ENCODE data around the gene FGFRL1. TPM values are rescaled to one million over a fixed set of nuclear protein-coding genes. Genes with fewer than 3 reads are reported as not detected.

Gene FGFRL1
- total RNA-seq, 1 donor from 2014 or later = 5.2 TPM

DNA sequence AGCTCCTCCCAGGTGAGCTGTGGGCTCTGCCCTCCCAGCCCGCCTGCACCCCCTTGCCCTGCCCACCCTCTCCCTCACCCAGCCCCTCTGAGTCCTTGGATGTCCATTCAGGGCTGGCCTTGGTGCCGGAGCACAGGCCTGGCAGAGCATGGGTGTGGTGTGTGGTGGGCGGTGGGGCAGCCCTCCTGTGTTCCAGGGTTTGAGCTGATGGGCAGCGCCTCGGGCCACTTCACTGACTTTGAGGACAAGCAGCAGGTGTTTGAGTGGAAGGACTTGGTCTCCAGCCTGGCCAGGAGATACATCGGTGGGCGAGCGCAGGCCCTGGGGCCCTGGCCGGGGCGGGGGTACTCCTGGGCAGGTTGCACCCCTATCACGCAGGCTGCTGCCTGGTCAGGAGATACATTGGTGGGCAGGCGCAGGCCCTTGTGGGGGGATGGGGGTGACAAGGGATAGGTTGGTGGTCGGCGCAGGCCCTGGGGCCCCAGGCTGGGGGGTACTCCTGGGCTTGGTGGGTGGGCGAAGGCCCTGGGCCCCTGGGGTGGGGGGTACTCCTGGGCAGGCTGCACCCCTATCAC, 10.7 kb upstream of the FGFRL1 start:
- TF ChIP-seq, protein P1, sequence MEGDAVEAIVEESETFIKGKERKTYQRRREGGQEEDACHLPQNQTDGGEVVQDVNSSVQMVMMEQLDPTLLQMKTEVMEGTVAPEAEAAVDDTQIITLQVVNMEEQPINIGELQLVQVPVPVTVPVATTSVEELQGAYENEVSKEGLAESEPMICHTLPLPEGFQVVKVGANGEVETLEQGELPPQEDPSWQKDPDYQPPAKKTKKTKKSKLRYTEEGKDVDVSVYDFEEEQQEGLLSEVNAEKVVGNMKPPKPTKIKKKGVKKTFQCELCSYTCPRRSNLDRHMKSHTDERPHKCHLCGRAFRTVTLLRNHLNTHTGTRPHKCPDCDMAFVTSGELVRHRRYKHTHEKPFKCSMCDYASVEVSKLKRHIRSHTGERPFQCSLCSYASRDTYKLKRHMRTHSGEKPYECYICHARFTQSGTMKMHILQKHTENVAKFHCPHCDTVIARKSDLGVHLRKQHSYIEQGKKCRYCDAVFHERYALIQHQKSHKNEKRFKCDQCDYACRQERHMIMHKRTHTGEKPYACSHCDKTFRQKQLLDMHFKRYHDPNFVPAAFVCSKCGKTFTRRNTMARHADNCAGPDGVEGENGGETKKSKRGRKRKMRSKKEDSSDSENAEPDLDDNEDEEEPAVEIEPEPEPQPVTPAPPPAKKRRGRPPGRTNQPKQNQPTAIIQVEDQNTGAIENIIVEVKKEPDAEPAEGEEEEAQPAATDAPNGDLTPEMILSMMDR (IDR thresholded peaks at IDR 0.05; ENCODE audit: unreplicated experiment) = no peak
- Mint-ChIP-seq H3K4me1 (ENCODE audit: unreplicated experiment) (no peaks in the 10 kb centered on the region), H3K27me3 (ENCODE audit: unreplicated experiment) (peaks cover 26% of the 10 kb centered on the region), H3K36me3 (ENCODE audit: low read depth, unreplicated experiment) (no peaks in the 10 kb centered on the region), H3K9me3 (ENCODE audit: unreplicated experiment) (no peaks in the 10 kb centered on the region), H3K27ac (ENCODE audit: unreplicated experiment) (no peak overlapping the region), H3K4me3 (ENCODE audit: unreplicated experiment) (no peak overlapping the region)
- no peak for DNase-seq (ENCODE audit: low spot score)

DNA sequence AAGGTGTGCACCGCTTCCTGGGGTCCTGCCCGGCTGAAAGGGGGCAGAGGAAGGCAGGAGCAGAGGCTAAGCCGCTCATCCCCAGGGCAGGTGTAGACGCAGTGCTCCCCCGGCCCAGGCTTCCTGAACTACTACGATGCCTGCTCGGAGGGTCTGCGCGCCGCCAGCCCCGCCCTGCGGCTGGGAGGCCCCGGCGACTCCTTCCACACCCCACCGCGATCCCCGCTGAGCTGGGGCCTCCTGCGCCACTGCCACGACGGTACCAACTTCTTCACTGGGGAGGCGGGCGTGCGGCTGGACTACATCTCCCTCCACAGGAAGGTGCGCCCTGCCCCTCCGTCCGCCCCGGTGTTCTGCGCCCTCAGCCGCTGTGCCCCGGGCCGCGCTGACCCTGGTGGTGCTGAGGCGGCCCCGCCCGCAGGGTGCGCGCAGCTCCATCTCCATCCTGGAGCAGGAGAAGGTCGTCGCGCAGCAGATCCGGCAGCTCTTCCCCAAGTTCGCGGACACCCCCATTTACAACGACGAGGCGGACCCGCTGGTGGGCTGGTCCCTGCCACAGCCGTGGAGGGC, 9.8 kb upstream of the FGFRL1 start:
- TF ChIP-seq, protein P1 (IDR thresholded peaks at IDR 0.05; ENCODE audit: unreplicated experiment) = no peak
- Mint-ChIP-seq H3K27me3 (ENCODE audit: unreplicated experiment) (peaks cover 30% of the 10 kb centered on the region), H3K27ac (ENCODE audit: unreplicated experiment) (no peak overlapping the region), H3K4me3 (ENCODE audit: unreplicated experiment) (no peak overlapping the region), H3K4me1 (ENCODE audit: unreplicated experiment) (no peaks in the 10 kb centered on the region), H3K9me3 (ENCODE audit: unreplicated experiment) (no peaks in the 10 kb centered on the region), H3K36me3 (ENCODE audit: low read depth, unreplicated experiment) (no peaks in the 10 kb centered on the region)
- DNase-seq (ENCODE audit: low spot score) = no peak

DNA sequence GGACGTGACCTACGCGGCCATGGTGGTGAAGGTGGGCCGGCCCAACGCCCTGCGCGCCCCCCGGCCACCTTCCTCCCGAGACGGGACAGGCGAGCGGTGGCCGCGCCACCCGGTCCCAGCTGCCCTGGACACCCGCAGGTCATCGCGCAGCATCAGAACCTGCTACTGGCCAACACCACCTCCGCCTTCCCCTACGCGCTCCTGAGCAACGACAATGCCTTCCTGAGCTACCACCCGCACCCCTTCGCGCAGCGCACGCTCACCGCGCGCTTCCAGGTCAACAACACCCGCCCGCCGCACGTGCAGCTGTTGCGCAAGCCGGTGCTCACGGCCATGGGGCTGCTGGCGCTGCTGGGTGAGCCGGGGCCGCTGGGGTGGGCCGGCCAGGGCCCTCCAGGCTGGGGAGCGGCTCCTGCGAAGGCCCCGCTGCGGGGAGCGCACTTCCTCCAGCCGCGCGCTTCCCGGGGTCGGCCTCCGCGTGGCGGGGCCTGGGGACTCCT, 9.2 kb upstream of the FGFRL1 start:
- Mint-ChIP-seq H3K27me3 (ENCODE audit: unreplicated experiment) (peaks cover 32% of the 10 kb centered on the region), H3K27ac (ENCODE audit: unreplicated experiment) (no peak overlapping the region), H3K4me1 (ENCODE audit: unreplicated experiment) (no peaks in the 10 kb centered on the region), H3K4me3 (ENCODE audit: unreplicated experiment) (no peak overlapping the region), H3K9me3 (ENCODE audit: unreplicated experiment) (no peaks in the 10 kb centered on the region), H3K36me3 (ENCODE audit: low read depth, unreplicated experiment) (no peaks in the 10 kb centered on the region)
- DNase-seq (ENCODE audit: low spot score) = no peak
- TF ChIP-seq, protein P1 (IDR thresholded peaks at IDR 0.05; ENCODE audit: unreplicated experiment) = no peak

DNA sequence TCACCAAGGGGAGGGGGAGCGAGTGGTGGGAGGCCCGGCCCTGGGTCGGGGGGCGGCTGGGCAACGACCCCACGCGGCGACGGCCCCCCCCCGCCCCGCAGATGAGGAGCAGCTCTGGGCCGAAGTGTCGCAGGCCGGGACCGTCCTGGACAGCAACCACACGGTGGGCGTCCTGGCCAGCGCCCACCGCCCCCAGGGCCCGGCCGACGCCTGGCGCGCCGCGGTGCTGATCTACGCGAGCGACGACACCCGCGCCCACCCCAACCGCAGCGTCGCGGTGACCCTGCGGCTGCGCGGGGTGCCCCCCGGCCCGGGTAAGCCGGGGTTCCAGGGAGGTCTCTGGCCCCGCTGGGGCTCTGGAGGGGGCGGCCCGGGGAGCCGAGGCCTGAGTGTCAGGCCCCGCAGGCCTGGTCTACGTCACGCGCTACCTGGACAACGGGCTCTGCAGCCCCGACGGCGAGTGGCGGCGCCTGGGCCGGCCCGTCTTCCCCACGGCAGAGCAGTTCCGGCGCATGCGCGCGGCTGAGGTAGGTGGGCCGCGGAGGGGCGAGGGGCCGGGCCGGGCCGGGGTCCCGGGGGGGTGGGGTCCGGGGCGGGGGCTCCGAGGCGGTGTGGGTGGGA, 8.7 kb upstream of the FGFRL1 start:
- H3K36me3 Mint-ChIP-seq (ENCODE audit: low read depth, unreplicated experiment) = no peaks in the 10 kb centered on the region
- H3K27ac Mint-ChIP-seq (ENCODE audit: unreplicated experiment) = no peak overlapping the region
- H3K4me3 Mint-ChIP-seq (ENCODE audit: unreplicated experiment) = no peak overlapping the region
- H3K27me3 Mint-ChIP-seq (ENCODE audit: unreplicated experiment) = peaks cover 36% of the 10 kb centered on the region
- DNase-seq (ENCODE audit: low spot score) = no peak
- H3K9me3 Mint-ChIP-seq (ENCODE audit: unreplicated experiment) = no peaks in the 10 kb centered on the region
- H3K4me1 Mint-ChIP-seq (ENCODE audit: unreplicated experiment) = no peaks in the 10 kb centered on the region
- TF ChIP-seq, protein P1 (IDR thresholded peaks at IDR 0.05; ENCODE audit: unreplicated experiment) = no peak

Data from endothelial cell (in vitro differentiated cells).